OCI-LY1 (cell line): ENCODE data around the gene SCYL3.
"Not testable (repeated sequence)": the region's sequence is repeated elsewhere in the genome, so short reads cannot be mapped to it uniquely, and the experiment has no call there.

Experiments
- H2AFZ ChIP-seq: fragments of 200-600 bp; sonication (generic), shearing (Covaris generic); 2 replicates; pipeline ENCODE4 v1.6.0; 2014; ENCODE audit warnings: antibody characterized with exemption, mild to moderate bottlenecking, low read length
- H3F3A ChIP-seq: fragments of 200-600 bp; sonication (generic), shearing (Covaris generic); 2 replicates; pipeline ENCODE4 v1.6.0; 2014; ENCODE audit warnings: mild to moderate bottlenecking, antibody characterized with exemption, low read length, moderate library complexity; ENCODE audit not compliant: insufficient read depth
- H3K27ac ChIP-seq: fragments of 200-600 bp; sonication (generic); 2 replicates; pipeline ENCODE4 v1.5.1; 2014; ENCODE audit warnings: low read length, mixed run types, mild to moderate bottlenecking, low read depth; ENCODE audit not compliant: poor library complexity, severe bottlenecking
- H3K27me3 ChIP-seq: fragments of 200-600 bp; sonication (generic); 2 replicates; pipeline ENCODE4 v1.6.0; 2014; ENCODE audit warnings: antibody characterized with exemption, mild to moderate bottlenecking, low read length, moderate library complexity; ENCODE audit not compliant: insufficient read depth
- H3K36me3 ChIP-seq: fragments of 200-600 bp; sonication (generic); 2 replicates; pipeline ENCODE4 v1.6.1; 2014; ENCODE audit warnings: mild to moderate bottlenecking, antibody characterized with exemption, low read length, moderate library complexity, mixed read lengths; ENCODE audit not compliant: insufficient read depth
- H3K4me1 ChIP-seq: fragments of 200-600 bp; sonication (generic); 2 replicates; pipeline ENCODE4 v1.5.1; 2014; ENCODE audit warnings: mild to moderate bottlenecking, low read length, moderate library complexity; ENCODE audit not compliant: insufficient read depth, severe bottlenecking
- H3K4me2 ChIP-seq: fragments of 200-600 bp; sonication (generic), shearing (Covaris generic); 2 replicates; pipeline ENCODE4 v1.6.1; 2014; ENCODE audit warnings: low read length
- H3K4me3 ChIP-seq: fragments of 200-600 bp; sonication (generic); 2 replicates; pipeline ENCODE4 v1.5.1; 2014; ENCODE audit warnings: low read length, low read depth, mild to moderate bottlenecking, mixed read lengths; ENCODE audit not compliant: poor library complexity, severe bottlenecking
- H3K79me2 ChIP-seq: fragments of 200-600 bp; shearing (Covaris generic); 2 replicates; pipeline ENCODE4 v1.6.1; 2016; ENCODE audit warnings: mixed run types, low read length, mixed read lengths; ENCODE audit not compliant: insufficient read depth
- H3K9ac ChIP-seq: fragments of 200-600 bp; sonication (generic), shearing (Covaris generic); 2 replicates; pipeline ENCODE4 v1.6.1; 2014; ENCODE audit warnings: mild to moderate bottlenecking, low read length, mixed read lengths
- H3K9me2 ChIP-seq: fragments of 200-600 bp; sonication (generic), shearing (Covaris generic); 2 replicates; pipeline ENCODE4 v1.6.1; 2014; ENCODE audit warnings: low read depth, mild to moderate bottlenecking, low read length, mixed read lengths
- H3K9me3 ChIP-seq: fragments of 200-600 bp; shearing (Covaris generic); 2 replicates; pipeline ENCODE4 v1.6.1; 2014; ENCODE audit warnings: low read length, mixed read lengths
- H4K20me1 ChIP-seq: fragments of 200-600 bp; sonication (generic), shearing (Covaris generic); 2 replicates; pipeline ENCODE4 v1.6.0; 2016; ENCODE audit warnings: mild to moderate bottlenecking, low read length; ENCODE audit not compliant: insufficient read depth
- CTCF ChIP-seq: fragments of 200-600 bp; sonication (generic), shearing (Covaris generic); IDR thresholded peaks from 2 replicates; pipeline ENCODE4 v1.5.1; 2017; ENCODE audit warnings: mild to moderate bottlenecking, antibody characterized with exemption, low read length, moderate library complexity, mixed read lengths
- EZH2 ChIP-seq: fragments of 200-600 bp; sonication (generic), shearing (Covaris generic); IDR thresholded peaks from 2 replicates; pipeline ENCODE4 v1.8.0; 2017; ENCODE audit warnings: borderline replicate concordance, mixed run types, mild to moderate bottlenecking, antibody characterized with exemption, low read length, moderate library complexity, mixed read lengths

SCYL3 gene

DNA sequence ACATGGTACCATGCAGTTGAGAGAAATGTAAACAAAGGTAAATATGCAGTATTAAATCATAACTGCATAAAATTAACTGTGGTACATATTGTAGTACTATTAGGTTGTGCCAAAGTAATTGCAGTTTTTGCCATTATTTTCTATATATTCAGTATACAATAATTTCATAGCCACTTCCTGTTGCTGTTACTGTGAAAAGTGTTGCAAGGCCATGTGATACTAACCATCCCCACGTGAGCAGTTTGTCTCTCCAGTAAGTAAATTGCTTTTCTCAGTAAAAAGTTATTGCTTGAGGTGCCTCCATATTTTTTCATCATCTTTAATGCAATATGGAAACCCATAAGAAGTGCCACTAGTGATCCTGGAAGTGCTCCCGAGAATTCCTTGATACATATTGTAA lies 79.4 kb downstream of the SCYL3 start:
- peaks cover 73% of the 10 kb centered on the region for H3K36me3 ChIP-seq
- no peak overlapping the region for H2AFZ ChIP-seq
- no peak overlapping the region for H3K9ac ChIP-seq
- H3K4me3 ChIP-seq, result no peak overlapping the region
- TF ChIP-seq CTCF (no peak), EZH2 (no peak)
- H3K79me2 ChIP-seq, result no peaks in the 10 kb centered on the region
- H3K9me3 ChIP-seq, result peaks cover 2% of the 10 kb centered on the region; the same call in 1 of the 2 replicates
- no peaks in the 10 kb centered on the region for H3K9me2 ChIP-seq
- H4K20me1 ChIP-seq, result no peaks in the 10 kb centered on the region
- H3K4me1 ChIP-seq, result no peaks in the 10 kb centered on the region
- no peak overlapping the region for H3K27ac ChIP-seq
- no peaks in the 10 kb centered on the region for H3K27me3 ChIP-seq
- H3F3A ChIP-seq, result no peaks in the 10 kb centered on the region
- H3K4me2 ChIP-seq, result no peak overlapping the region

DNA sequence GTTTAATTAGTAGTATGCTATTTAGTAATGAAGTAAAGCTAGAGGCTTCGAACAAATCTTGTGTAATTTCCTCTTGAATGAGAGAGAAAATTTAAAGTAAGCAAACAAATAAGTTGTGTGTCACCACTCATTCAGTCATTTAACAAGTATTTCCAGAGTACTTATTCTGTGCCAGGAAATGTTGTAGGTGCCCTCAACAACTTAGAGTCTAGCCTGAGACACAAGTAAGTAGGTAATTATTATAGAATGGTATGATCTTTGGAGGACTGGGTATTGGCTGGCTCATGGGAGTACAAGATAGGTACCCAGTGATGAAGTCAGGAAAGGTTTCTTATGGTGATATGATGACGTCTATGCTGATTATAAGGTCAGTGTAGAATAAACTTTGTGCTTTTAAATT lies 81.6 kb downstream of the SCYL3 start:
- H3K4me1 ChIP-seq, result no peaks in the 10 kb centered on the region
- H3K9me3 ChIP-seq, result peaks cover 2% of the 10 kb centered on the region; the same call in 1 of the 2 replicates
- H3F3A ChIP-seq, result no peaks in the 10 kb centered on the region
- H2AFZ ChIP-seq, result no peak overlapping the region
- peaks cover 73% of the 10 kb centered on the region for H3K36me3 ChIP-seq
- H3K9ac ChIP-seq, result no peak overlapping the region
- no peaks in the 10 kb centered on the region for H3K9me2 ChIP-seq
- H3K4me3 ChIP-seq, result no peak overlapping the region
- TF ChIP-seq EZH2 (no peak), CTCF (no peak)
- no peak overlapping the region for H3K4me2 ChIP-seq
- no peak overlapping the region for H3K27ac ChIP-seq
- H3K79me2 ChIP-seq, result no peaks in the 10 kb centered on the region
- no peaks in the 10 kb centered on the region for H4K20me1 ChIP-seq
- no peaks in the 10 kb centered on the region for H3K27me3 ChIP-seq

GRCh38 chr1:169811418-169812035 lies 82.2 kb downstream of the SCYL3 start:
- peaks cover 73% of the 10 kb centered on the region for H3K36me3 ChIP-seq
- H3F3A ChIP-seq, H3K27me3 ChIP-seq, H3K9me2 ChIP-seq, H3K27ac ChIP-seq, H4K20me1 ChIP-seq, H3K4me1 ChIP-seq, H3K9me3 ChIP-seq, H3K9ac ChIP-seq, H3K4me2 ChIP-seq, H3K79me2 ChIP-seq, H3K4me3 ChIP-seq, H2AFZ ChIP-seq: not testable (repeated sequence)

DNA sequence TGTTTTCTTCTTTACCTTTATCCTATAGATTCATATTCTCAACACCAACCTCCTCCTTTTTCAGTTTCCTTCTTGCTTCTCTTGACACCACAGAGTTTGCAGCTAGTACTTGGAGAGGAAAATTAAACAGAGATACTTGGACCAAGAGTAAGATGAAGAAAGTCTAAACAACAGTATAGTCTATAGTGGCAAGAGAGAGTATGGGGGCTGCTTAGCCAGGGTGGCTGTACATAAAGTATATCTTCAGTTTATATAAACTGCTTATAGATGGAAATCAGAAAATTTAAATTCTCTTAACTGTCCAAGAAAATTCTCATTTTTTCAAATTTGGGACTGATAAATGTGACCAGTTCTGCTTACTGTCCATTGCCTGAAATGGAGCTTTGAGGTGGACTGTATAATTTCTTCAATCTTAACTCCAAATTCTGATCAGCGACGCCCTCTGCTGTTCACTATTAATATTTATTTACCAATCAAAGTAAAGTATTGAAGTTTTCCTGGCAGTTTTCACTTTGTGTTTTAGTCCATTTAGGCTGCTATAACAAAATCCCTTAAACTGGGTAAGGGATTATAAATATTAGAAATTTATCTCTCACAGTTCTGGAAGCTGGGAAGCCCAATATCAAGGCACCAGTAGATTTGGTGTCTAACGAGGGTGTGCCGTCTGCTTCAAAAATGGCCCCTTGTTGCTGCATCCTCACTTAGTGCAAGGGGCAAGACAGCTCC lies 84.2 kb downstream of the SCYL3 start:
- H3K4me3 ChIP-seq, result no peak overlapping the region
- no peaks in the 10 kb centered on the region; the same call in 1 of the 2 replicates for H3K9me3 ChIP-seq
- H3K4me2 ChIP-seq, result no peak overlapping the region
- TF ChIP-seq CTCF (peak; percentile 60), EZH2 (no peak)
- no peaks in the 10 kb centered on the region for H3K9me2 ChIP-seq
- H3K27ac ChIP-seq, result no peak overlapping the region
- H3K27me3 ChIP-seq, result no peaks in the 10 kb centered on the region
- H3F3A ChIP-seq, result no peaks in the 10 kb centered on the region
- H3K4me1 ChIP-seq, result no peaks in the 10 kb centered on the region
- H3K36me3 ChIP-seq, result peaks cover 74% of the 10 kb centered on the region
- no peaks in the 10 kb centered on the region for H3K79me2 ChIP-seq
- no peaks in the 10 kb centered on the region for H4K20me1 ChIP-seq
- H2AFZ ChIP-seq, result no peak overlapping the region
- H3K9ac ChIP-seq, result no peak overlapping the region
